GM18526 (cell line): Measurements from ENCODE around the gene ZNF444.
"Not testable (repeated sequence)": the region's sequence is repeated elsewhere in the genome, so short reads cannot be mapped to it uniquely, and the experiment has no call there.

Experiments used
- POLR2A ChIP-seq: IDR thresholded peaks from 3 replicates; pipeline ENCODE4 v1.6.1; 2011; ENCODE audit not compliant: insufficient read length; ENCODE audit errors: extremely low read depth

The ZNF444 gene

DNA sequence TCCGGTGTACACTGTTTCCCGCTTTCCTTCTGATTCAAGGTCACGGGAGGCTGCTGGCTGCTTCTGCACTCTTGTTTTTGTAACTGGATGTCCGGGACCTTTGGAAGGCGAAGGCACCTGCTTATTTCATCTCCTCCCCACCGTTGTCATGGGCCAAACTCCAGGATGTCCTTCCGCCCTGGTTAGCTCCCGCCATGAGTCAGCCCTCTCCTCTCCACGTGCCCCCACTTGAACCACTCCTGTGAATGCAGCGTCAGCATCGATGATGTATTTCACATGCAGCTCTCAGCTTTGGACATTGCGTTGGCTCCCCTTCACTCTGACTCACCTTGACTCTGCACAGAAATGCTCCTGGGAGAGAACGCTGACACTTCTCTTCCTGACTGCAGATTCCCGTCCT lies 29.2 kb downstream of the ZNF444 start:
- no peak for TF ChIP-seq POLR2A

DNA sequence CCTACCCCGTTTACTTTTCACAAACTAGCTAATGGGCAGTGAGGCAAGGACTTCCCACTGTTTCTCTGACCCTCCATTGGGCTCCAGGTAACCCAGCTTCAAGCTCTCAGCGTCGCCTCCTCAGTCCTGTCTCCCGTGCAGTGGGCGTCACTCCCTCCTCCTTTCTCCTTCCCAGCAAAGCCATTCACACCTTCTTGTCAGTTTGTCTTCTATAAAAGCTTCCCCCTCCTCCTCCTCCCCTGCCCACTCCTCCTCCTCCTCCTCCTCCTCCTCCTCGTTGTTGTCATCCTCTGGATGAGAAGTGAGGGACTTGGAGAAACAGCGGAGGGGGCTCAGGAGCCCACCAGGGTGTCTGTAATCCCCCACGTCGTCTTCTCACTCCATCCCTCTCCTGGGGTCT lies 33.0 kb downstream of the ZNF444 start:
- no peak for TF ChIP-seq POLR2A

DNA sequence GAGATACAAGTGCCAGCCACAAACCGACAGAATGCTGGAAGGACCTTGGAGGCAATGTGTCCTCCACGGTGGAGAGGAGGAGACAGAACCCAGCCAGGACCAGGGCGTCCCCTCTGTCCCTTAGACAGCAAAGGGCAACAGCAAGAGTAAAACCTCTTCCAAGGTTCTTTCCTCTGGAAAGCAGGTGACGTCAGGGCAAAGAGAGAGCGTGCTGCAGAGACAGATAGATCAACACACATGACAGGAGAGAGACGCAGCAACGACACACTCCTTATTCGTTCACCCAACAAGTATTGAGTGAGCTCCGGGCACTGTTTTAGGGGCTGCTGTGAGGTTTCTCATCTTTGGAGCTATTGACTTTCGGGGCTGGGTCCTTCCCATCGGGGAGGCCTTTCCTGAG lies 33.5 kb downstream of the ZNF444 start:
- no peak for TF ChIP-seq POLR2A

DNA sequence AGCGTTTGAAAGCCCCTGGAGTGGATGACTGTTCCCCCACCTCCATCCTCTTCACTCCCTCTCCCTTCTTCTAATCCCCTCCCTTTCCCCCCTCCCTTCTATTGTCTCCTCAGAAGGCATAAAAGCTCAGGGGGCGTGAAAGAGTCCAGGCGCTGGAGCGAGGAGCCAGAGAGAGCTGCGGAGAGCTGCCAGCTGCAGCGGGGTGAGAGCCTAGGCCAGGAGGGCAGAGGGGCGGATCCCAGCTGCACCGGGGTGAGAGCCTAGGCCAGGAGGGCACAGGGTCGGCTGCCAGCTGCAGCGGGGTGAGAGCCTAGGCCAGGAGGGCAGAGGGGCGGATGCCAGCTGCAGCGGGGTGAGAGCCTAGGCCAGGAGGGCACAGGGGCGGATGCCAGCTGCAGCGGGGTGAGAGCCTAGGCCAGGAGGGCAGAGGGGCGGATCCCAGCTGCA lies 34.8 kb downstream of the ZNF444 start, which contains the start of gene GALP:
Gene GALP, plus strand, starts transcription at position 148 of the 447 bp plus-strand sequence. CDS start 1,101 bp downstream, outside the sequence.
- not testable (repeated sequence) for TF ChIP-seq POLR2A

DNA sequence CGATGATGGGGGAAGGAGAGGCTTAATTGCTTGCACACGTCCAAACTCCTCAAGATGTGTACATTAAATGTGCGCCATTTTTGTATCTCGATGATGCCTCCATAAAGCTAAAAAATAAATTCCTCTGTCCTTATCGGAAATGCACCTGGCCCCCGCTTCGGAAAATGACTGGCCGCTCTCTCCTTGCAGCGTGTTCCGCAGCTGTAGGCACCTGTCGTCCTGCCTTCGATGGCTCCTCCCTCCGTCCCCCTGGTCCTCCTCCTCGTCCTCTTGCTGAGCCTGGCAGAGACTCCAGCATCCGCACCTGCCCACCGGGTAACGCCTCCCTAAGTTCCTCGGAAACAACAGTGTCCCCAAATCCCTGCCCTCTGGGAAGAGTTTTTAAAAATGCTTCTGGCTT lies 35.8 kb downstream of the ZNF444 start:
- no peak for TF ChIP-seq POLR2A

DNA sequence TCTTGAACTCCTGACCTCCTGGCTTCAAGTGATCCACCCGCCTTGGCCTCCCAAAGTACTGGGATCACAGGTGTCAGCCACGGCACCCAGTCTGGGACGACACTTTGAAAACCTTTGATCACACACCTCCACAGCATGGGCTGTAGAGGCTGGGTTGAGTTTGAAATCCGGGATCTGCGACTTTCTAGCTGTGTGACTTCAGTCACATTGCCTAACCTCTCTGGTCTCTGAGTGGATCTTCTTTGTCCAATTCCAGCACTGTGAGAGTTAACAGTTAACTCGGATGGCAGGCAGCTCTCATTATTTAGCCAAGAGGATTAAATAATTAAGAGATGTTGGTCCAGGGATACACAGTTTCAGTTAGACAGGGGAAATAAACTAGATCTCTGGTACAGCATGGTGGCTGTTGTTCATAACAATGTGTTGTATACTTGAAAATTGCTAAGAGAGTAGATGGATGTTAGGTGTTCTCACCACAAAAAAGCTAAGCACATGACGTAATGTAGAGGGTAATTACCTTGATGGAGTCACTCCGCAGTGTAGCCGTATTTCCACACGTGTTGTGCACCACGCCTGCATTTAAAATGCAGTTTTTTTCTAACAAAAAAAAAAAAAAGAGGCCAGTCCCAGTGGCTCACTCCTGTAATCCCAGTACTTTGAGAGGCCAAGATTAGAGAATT lies 36.6 kb downstream of the ZNF444 start:
- no peak for TF ChIP-seq POLR2A

DNA sequence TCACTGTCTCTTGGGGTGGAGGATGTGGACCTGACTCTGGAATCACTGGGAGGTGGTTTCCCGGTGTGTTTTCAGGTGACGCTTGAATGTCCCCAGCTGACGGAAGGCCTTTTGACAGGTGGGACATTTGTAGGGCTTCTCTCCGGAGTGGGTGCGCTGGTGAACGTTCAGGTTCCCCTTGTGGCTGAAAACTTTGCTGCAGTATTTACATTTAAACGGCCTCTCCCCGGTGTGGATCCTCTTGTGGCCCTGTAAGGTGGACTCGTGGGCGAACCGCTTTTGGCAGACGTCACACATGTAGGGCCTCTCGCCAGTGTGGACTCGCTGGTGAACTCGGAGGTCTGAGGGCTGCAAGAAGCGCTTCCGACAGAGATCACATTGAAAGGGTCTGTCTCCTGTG lies 48.7 kb downstream of the ZNF444 start:
- TF ChIP-seq POLR2A: no peak

DNA sequence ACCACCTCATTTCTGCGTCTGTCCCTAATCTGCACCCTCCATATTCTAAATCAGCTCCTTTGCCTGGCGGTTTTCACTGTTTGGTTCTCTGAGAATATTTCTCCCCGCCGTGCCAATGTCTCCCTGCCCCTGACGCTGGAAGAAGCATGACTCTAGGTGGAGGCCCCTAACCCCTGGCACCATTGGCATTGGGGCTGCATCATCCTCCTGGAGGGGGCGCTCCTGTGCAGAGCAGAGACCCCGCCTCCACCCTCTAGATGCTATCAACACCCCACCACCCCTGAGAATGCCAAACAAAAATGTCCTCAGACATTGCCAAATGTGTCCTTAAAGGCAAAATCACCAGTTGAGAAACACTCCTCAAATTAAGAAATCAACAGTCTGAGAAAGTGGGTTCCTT lies 50.0 kb downstream of the ZNF444 start:
- no peak for TF ChIP-seq POLR2A

DNA sequence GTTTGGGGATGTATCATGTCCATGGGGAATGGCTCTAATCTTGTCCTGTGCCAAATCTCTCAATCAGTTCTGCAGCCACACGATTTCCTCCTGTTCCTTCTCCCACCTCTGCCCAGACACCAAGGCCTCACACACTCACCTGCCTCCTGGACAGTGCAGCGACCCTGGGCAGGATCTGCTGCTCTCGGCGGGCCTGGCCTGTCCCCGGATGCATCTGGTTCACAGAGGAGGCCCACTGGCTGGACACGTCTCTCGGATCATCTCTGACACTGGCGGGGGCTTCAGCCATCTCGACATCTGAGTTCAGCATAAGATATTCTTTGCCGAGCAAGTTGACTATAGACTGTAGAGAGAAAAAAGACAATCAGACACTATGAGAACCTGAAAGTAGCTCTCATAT lies 50.6 kb downstream of the ZNF444 start:
- no peak for TF ChIP-seq POLR2A

DNA sequence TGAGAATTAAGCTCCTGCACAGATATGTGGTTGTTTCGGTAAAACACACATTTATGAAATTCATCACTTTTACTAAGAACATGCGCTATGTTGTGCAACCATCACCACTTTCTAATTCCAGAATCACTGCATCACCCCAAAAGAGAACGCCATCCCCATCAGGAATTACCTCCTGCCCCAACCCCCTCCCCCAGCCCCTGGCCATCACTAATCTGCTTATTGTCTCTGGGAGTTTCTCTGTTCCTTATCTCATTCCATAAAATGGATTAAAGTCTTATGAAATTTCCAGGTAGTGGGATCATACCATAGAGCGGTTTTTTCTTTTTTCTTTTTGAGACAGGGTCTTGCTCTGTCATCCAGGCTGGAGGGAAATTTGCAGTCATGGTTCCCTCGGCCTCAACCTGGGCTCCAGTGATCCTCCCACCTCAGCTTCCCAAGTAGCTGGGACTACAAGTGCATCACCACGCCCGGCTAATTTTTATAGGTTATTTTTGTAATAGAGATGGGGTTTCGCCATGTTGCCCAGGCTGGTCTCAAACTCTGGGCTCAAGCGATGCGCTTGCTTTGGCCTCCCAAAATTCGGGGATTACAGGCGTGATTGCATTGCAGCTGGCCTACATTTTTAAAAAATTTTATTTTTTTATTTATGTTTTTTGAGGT lies 53.0 kb downstream of the ZNF444 start:
- no peak for TF ChIP-seq POLR2A

DNA sequence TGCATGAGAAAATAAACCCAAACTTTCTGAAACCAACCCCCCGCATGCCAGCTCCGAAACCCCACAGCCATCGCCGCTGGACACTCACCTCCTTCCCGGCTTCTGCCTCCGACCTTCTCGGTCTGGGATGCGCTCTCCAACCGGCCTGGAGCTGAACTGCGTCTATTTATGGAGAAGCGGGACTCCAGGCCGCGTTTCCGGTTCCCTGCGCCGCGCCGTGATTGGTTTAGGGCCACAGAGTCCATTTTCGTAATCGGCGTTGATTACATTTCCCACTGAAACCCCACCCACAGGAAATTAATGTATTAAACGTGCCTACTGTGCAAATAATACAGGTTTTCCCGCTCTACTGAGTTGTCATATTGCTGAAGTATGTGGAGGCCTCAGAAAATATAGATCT lies 56.6 kb downstream of the ZNF444 start, which contains the start of gene ZSCAN5B:
Gene ZSCAN5B, minus strand, starts transcription at position 138 of the 400 bp plus-strand sequence. CDS start 4,731 bp downstream, outside the sequence.
- TF ChIP-seq POLR2A: not testable (repeated sequence)

DNA sequence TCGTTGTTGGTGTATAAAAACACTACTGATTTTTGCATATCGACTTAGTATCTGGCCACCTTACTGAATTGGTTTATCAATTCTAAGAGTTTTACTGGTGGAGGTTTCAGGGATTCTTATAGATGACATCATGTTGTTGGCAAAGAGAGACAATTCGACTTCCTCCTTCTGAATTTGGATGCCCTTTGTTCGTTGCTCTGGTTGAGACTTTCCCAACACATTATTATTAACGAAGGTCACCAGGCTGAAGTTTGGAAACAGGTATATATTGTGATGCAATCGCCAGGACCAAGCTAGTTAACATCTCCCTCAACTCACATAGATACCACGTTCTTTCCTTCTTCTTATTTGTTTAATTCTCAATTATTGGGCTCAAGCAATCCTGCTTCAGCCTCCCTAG lies 58.6 kb downstream of the ZNF444 start:
- no peak for TF ChIP-seq POLR2A

DNA sequence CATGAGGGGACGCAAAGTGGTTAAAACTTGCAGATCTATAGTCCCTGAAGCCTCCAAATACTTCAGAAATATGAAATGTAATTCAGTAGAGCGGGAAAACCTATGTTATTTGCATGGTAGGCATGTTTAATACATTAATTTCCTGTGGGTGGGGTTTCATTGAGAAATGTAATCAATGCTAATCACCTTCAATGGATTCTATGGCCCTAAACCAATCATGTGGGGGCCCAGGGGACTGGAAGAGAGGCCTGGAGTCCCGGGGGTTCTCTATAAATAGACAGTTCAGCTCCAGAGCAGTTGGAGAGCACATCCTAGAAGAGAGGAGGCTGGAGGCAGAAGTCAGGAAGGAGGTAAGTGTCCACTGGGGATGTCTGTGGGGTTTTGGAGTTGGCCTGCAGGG lies 60.9 kb downstream of the ZNF444 start, which contains the start of gene ZSCAN5C:
Gene ZSCAN5C, plus strand, starts transcription at position 301 of the 400 bp plus-strand sequence. CDS start 3,641 bp downstream, outside the sequence.
- no peak for TF ChIP-seq POLR2A

DNA sequence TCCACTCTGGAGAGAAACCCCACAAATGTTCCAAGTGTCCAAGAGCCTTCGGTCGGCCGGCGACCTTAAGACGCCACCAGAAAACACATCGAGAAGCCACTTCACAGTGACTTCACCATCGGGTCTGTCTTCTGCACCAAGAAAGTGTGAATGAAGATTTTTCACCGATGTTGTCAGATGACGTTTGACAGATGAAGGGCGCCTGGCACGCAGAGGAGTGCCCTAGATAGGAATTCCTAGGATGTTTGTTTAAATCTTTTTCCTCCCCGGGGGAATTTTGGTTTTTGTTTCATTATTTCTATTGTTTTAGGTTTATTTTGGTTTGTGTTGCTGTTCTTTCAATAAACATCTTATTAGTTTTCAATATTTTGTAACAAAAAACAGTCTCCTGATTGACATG lies 68.0 kb downstream of the ZNF444 start:
- TF ChIP-seq POLR2A: no peak
